Head of caudate nucleus (tissue), 42 donors: ENCODE data around the gene CTXN2.

Source experiments
- DNase-seq, 42 donors: peaks; one replicate each; pipeline versions ENCODE4 v3.0.0 to v3.0.0-alpha.2; 2020 to 2021; ENCODE audit warnings: mixed read lengths in 7 of 42
- intact Hi-C: fragments of 100-400 bp; cut with DNase I; formaldehyde crosslinking; loops from one replicate; pipeline ENCODE4 v1.15.0; 2022

CTXN2 gene

DNA sequence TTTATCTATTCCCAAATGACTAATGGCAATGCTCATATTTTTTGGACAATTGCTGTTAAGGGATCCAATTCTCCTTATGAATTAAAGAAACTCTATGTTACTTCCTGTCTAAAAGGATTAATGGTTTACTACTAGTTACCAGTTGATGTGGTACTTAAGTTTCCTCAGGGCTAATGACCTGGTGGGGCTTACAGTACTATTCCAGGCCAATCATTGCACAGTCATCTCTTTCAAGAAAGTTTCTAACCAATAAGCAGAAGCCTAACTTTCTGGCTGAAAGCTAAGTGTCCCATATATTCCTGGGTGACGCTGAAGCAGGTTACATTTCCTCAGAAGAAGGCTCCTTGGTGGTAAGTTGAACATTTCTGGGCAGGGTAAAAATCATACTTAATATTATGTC is 14.5 kb downstream of the CTXN2 start, which contains the start of gene SLC12A1:
Gene SLC12A1 (plus strand): TSS at position 322 of the 400 bp plus-strand sequence. CDS start 1,418 bp downstream, outside the sequence.
- DNase-seq = no peak

GRCh38 chr15:48221261-48221660 is 29.8 kb downstream of the CTXN2 start:
- DNase-seq = no peak
- intact Hi-C loops = no loop called here

More for the DNA sequence above, 14.5 kb downstream of the CTXN2 start, which contains the start of gene SLC12A1:
- intact Hi-C loops = no loop called here

GRCh38 chr15:48221885-48222284 is 30.4 kb downstream of the CTXN2 start:
- intact Hi-C loops = no loop called here
- DNase-seq = no peak

DNA sequence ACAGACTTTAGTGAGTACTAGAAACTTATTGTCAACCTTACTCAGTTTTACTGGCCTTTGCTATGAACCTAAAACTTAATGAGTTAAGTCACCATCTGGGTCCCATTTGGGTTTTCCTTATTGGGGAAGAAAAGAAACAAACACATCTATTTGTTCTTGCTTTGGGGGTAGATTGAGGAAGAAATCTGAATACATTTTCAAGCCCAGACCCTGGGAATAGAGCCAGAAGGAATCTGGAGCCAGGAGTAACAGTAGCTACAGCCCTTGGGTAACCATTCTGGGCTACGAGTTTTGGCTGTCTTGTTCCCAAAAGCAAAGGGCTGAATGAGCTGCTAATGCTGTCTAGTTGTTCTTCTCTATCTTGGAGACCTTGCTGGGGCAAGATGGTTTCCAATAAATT is 31.2 kb downstream of the CTXN2 start:
- DNase-seq = peak in 3 of 42 donors; percentile 2 to 38 (median 2)
- intact Hi-C loops = no loop called here

GRCh38 chr15:48225771-48226170 is 34.3 kb downstream of the CTXN2 start:
- intact Hi-C loops = no loop called here
- no peak for DNase-seq

GRCh38 chr15:48230498-48230897 is 39.0 kb downstream of the CTXN2 start:
- DNase-seq = no peak
- intact Hi-C loops = no loop called here

- DNase-seq = peak in 2 of 42 donors; percentile 8 to 31
- intact Hi-C loops = no loop called here
These were observed 41.8 kb downstream of the CTXN2 start for GRCh38 chr15:48233246-48233645.

- no peak for DNase-seq
- intact Hi-C loops = no loop called here
These were observed 47.9 kb downstream of the CTXN2 start for GRCh38 chr15:48239334-48239733.

DNA sequence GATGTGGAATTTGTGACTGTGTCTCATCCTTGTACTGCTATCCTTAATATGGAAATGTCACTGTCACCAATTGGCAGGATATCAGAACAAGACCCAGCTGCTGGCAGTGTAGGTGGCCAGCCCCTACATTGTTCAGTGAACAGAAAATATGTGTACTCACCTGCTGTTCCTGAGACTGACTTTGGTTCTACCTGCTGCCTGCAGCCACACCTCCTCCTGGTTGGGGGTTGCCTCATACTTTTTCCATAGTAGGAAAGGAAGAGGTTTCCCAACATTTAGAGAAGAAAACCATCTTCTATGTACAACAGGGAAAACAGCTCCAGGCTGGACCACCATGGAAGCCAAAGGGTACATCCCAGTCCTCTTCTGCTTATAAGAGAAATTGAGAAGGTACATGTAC is 50.5 kb downstream of the CTXN2 start:
- intact Hi-C loops = no loop called here
- no peak for DNase-seq

GRCh38 chr15:48242535-48242934 is 51.1 kb downstream of the CTXN2 start:
- DNase-seq = no peak
- intact Hi-C loops = no loop called here

DNA sequence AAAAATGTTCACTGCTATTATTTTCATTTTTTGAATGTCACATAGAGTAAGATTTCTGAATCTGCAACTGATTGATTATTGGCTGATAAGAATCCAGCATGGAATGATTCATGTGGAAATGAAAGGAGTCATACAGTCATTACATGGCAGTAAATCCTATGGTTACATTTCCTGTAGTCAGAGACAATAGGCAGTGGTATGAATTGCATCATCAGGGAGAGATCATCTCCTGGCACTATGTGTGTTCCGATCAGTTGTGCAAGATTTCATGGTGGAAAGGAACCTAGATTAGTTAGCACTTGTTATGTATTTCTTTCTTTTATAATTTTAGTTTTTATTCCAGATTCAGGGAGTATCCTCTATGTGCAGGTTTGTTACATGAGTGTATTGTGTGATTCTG is 53.5 kb downstream of the CTXN2 start:
- intact Hi-C loops = no loop called here
- DNase-seq = no peak

GRCh38 chr15:48248414-48248813 is 56.9 kb downstream of the CTXN2 start:
- intact Hi-C loops = no loop called here

GRCh38 chr15:48250640-48251076 is 59.2 kb downstream of the CTXN2 start:
- peak in 8 of 42 donors; percentile 2 to 42 (median 9) for DNase-seq
- intact Hi-C loops = no loop called here

More at GRCh38 chr15:48248414-48248813, 56.9 kb downstream of the CTXN2 start:
- DNase-seq = no peak

GRCh38 chr15:48253172-48253571 is 61.7 kb downstream of the CTXN2 start:
- intact Hi-C loops = no loop called here
- DNase-seq = no peak
